Smooth muscle cell (in vitro differentiated cells): ENCODE measurements around the gene FGF1. TPM values are rescaled to one million over a fixed set of nuclear protein-coding genes. Genes with fewer than 3 reads are reported as not detected.

Source experiments
- DNase-seq: peaks from one replicate; lab custom pipeline; 2025; ENCODE audit not compliant: unreplicated experiment; lab: John Stamatoyannopoulos, UW
- H2AFZ ChIP-seq: fragments of 200-600 bp; sonication (generic); 2 replicates; pipeline ENCODE4 v1.6.0; 2016; ENCODE audit warnings: antibody characterized with exemption, low read depth, mild to moderate bottlenecking
- H3F3A ChIP-seq: fragments of 200-600 bp; sonication (generic); 2 replicates; pipeline ENCODE4 v1.6.0; 2017; ENCODE audit warnings: antibody characterized with exemption, low read depth
- H3K27ac ChIP-seq: fragments of 200-600 bp; sonication (generic); 2 replicates; pipeline ENCODE4 v1.5.1; 2016; ENCODE audit warnings: low read depth, mild to moderate bottlenecking
- H3K27me3 ChIP-seq: fragments of 200-600 bp; sonication (generic); 2 replicates; pipeline ENCODE4 v1.6.1; 2016; ENCODE audit warnings: low read depth, mild to moderate bottlenecking
- H3K36me3 ChIP-seq: fragments of 200-600 bp; sonication (generic); 2 replicates; pipeline ENCODE4 v1.5.1; 2016; ENCODE audit warnings: low read depth
- H3K4me1 ChIP-seq: fragments of 200-600 bp; sonication (generic); 2 replicates; pipeline ENCODE4 v1.5.1; 2016; ENCODE audit warnings: low read depth
- H3K4me2 ChIP-seq: fragments of 200-600 bp; sonication (generic); 2 replicates; pipeline ENCODE4 v1.6.0; 2016; ENCODE audit warnings: mild to moderate bottlenecking
- H3K4me3 ChIP-seq: fragments of 200-600 bp; sonication (generic); 2 replicates; pipeline ENCODE4 v1.5.1; 2016; ENCODE audit warnings: mild to moderate bottlenecking
- H3K79me2 ChIP-seq: fragments of 200-600 bp; sonication (generic); 2 replicates; pipeline ENCODE4 v1.6.0; 2016; ENCODE audit warnings: low read depth, mild to moderate bottlenecking
- H3K9ac ChIP-seq: fragments of 200-600 bp; sonication (generic); 2 replicates; pipeline ENCODE4 v1.6.0; 2016; ENCODE audit warnings: low read depth
- H3K9me3 ChIP-seq: fragments of 200-600 bp; sonication (generic); replicated peaks from 2 replicates; pipeline ENCODE4 v1.5.1; 2016; ENCODE audit warnings: low read depth
- H4K20me1 ChIP-seq: fragments of 200-600 bp; sonication (generic); 2 replicates; pipeline ENCODE4 v1.6.0; 2016; ENCODE audit warnings: low read depth
- WGBS: methylation state at CpG from one replicate; pipeline ENCODE4 v1.1.7; 2016; ENCODE audit warnings: low lambda C conversion rate; 5-methylcytosine and 5-hydroxymethylcytosine counted together
- polyA plus RNA-seq: library from polyadenylated mRNA; unstranded; fragments of >200 nt; fragmentation: Nextera tagmentation; extraction: Ambion mirVana; gene quantifications from 2 replicates; pipeline ENCODE4 v1.2.1, GENCODE V29; 2016
- total RNA-seq: library from RNA; depleted of rRNA; stranded (reverse); fragments of >200 nt; gene quantifications from 2 replicates; pipeline ENCODE4 v1.2.3, GENCODE V29; 2014
- TF ChIP-seq, protein P1 (sequence below): fragments of 200-600 bp; sonication (generic); IDR thresholded peaks from 2 replicates; pipeline ENCODE4 v1.5.1; 2017; ENCODE audit warnings: borderline replicate concordance, mild to moderate bottlenecking, antibody characterized with exemption; ENCODE audit not compliant: insufficient read depth, poor library complexity, severe bottlenecking

FGF1 gene
- total and polyA plus RNA-seq, 2 experiments from 2014 or later, result 91.7 to 111 TPM

DNA sequence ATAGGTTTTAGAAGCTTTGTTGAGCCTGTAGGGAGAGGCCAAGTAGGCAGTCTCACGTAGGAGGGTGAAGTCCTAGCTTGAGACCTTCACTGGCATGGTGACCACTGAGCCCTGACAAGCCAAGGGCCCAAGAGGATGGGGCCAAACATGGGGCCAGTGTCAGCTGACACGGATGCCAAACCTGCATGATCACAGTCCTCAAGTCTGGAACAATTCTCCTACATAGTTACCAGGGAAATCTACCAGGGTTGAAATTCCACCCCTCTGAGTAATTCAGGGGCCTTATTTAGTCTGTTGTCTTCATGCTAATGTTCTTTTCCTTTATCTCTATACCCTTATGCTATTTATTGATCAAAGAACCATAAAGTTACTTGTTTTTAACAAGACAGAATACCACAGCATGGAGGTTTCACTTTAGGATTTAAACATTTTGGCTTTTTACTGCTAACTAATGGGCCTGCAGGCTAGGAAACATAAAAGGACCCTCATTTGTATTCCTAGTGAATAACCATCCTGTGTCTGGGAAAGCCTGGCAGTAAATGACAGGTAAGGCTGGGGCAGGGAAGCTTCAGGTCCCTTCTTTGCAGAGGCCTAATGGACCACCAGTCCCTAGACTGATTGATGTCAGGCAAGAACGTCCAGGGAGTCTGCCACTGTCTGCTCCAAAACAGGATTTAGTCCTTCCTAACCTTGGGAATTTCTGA, 140.8 kb downstream of the FGF1 start:
- Histone ChIP-seq H3K36me3 (no peaks in the 10 kb centered on the region), H3K79me2 (no peaks in the 10 kb centered on the region), H3K4me3 (no peak overlapping the region), H3K4me2 (peak overlapping the region; percentile 71), H3F3A (peaks cover 31% of the 10 kb centered on the region), H4K20me1 (no peaks in the 10 kb centered on the region), H3K4me1 (peaks cover 22% of the 10 kb centered on the region), H3K27me3 (no peaks in the 10 kb centered on the region), H3K27ac (peak overlapping the region; percentile 95), H3K9ac (peak overlapping the region; percentile 71), H3K9me3 (no peaks in the 10 kb centered on the region), H2AFZ (no peak overlapping the region)
- TF ChIP-seq, protein P1, sequence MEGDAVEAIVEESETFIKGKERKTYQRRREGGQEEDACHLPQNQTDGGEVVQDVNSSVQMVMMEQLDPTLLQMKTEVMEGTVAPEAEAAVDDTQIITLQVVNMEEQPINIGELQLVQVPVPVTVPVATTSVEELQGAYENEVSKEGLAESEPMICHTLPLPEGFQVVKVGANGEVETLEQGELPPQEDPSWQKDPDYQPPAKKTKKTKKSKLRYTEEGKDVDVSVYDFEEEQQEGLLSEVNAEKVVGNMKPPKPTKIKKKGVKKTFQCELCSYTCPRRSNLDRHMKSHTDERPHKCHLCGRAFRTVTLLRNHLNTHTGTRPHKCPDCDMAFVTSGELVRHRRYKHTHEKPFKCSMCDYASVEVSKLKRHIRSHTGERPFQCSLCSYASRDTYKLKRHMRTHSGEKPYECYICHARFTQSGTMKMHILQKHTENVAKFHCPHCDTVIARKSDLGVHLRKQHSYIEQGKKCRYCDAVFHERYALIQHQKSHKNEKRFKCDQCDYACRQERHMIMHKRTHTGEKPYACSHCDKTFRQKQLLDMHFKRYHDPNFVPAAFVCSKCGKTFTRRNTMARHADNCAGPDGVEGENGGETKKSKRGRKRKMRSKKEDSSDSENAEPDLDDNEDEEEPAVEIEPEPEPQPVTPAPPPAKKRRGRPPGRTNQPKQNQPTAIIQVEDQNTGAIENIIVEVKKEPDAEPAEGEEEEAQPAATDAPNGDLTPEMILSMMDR, result no peak
- DNase-seq, result no peak
- 36% methylated on average over 3 of the region's 3 CpGs for WGBS

DNA sequence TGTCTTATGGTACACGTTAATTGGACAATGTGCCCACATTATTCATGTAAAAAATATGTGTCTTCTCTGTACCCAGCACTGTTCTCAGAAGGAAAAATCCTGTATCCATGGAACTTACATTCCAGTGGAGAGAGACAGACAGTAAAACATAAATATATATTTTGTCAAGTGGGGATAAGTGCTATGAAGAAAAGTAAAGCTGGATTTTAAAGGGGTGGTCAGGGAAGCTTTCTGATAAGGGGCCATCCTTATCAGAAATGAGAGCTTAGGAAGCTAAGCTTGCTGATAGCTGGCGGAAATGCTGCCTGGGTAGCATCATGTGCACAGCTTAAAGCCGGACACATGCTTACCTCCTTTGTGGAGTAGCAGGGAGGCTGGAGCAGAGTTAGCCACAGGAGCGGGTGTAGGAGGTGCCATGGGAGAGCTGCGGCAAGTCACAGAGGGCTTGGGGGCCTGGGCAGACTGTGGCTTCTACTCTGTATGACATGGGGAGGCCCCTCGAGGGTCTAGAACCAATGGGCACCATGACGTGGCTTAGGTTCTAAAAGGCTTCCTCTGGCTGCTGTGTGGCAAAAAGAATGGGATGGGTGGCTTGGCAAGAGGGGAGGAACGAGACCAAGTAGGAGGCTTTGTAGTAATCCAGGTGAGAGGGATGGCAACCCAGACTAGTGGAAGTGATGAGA, 141.7 kb downstream of the FGF1 start:
- peaks cover 22% of the 10 kb centered on the region for H3K4me1 ChIP-seq
- H3K9ac ChIP-seq, result peak overlapping the region; percentile 7
- no peak overlapping the region for H2AFZ ChIP-seq
- no peaks in the 10 kb centered on the region for H3K79me2 ChIP-seq
- H3K36me3 ChIP-seq, result no peaks in the 10 kb centered on the region
- peak overlapping the region; percentile 95 for H3K27ac ChIP-seq
- WGBS, result 34% methylated on average over 8 of the region's 8 CpGs
- H3K27me3 ChIP-seq, result no peaks in the 10 kb centered on the region
- no peak for DNase-seq
- H3K4me2 ChIP-seq, result peak overlapping the region; percentile 71
- H3K9me3 ChIP-seq, result no peaks in the 10 kb centered on the region
- H3F3A ChIP-seq, result peaks cover 34% of the 10 kb centered on the region
- no peaks in the 10 kb centered on the region for H4K20me1 ChIP-seq
- TF ChIP-seq, protein P1, result no peak
- H3K4me3 ChIP-seq, result no peak overlapping the region

DNA sequence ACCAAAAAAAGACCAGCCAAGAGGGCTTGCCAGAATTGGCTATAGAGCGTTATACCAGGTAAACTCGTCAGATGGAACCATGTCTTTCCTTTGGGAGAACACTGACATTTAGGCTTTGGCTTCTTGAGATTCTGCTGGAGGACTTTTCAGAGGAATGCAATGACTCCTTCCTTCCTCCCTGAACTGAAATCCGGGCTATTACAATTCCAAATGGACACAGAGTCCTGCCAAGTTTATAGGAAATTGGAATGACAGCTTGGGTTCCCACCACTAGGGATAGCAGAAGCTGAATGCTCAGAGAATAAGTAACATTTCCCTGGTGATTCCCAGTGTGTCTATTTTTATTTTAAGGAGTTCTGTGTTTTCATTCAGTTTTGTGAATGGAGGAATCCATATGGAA, 143.0 kb downstream of the FGF1 start:
- TF ChIP-seq, protein P1, result no peak
- no peaks in the 10 kb centered on the region for H3K27me3 ChIP-seq
- H3K4me3 ChIP-seq, result no peak overlapping the region
- H3K79me2 ChIP-seq, result no peaks in the 10 kb centered on the region
- H2AFZ ChIP-seq, result no peak overlapping the region
- H4K20me1 ChIP-seq, result no peaks in the 10 kb centered on the region
- peak overlapping the region; percentile 95 for H3K27ac ChIP-seq
- peaks cover 34% of the 10 kb centered on the region for H3F3A ChIP-seq
- H3K4me2 ChIP-seq, result peak overlapping the region; percentile 71
- no peak for DNase-seq
- 69% methylated on average over 3 of the region's 3 CpGs for WGBS
- no peaks in the 10 kb centered on the region for H3K9me3 ChIP-seq
- H3K4me1 ChIP-seq, result peaks cover 18% of the 10 kb centered on the region
- no peaks in the 10 kb centered on the region for H3K36me3 ChIP-seq
- H3K9ac ChIP-seq, result no peak overlapping the region

Other genes with a start within 250 kb of the FGF1 start
- gene ARHGAP26, start 84.3 kb upstream of the FGF1 start, total RNA-seq, result 5.1 and 6.4 TPM in 2 replicates
- 2.1 and 2.2 TPM in 2 replicates for gene ARHGAP26, start 84.3 kb upstream of the FGF1 start, polyA plus RNA-seq